ENCODE data around the gene ACAP2.

ACAP2 gene

GRCh38 chr3:195334967-195335366 lies 107.9 kb downstream of the ACAP2 start:
- no peaks in the 10 kb centered on the region for H3K4me1 ChIP-seq
- no peak for TF ChIP-seq CTCF (IDR thresholded peaks at IDR 0.05)

GRCh38 chr3:195319060-195319459 lies 123.8 kb downstream of the ACAP2 start:
- Histone ChIP-seq H3K27ac (no peak overlapping the region), H3K9ac (no peak overlapping the region), H2AFZ (no peak overlapping the region), H3K36me3 (ENCODE audit: control insufficient read depth, insufficient read depth, low read length) (no peaks in the 10 kb centered on the region), H3K4me2 (ENCODE audit: low read length) (no peak overlapping the region), H3K9me3 (ENCODE audit: control insufficient read depth, low read length) (no peaks in the 10 kb centered on the region), H3K79me2 (no peaks in the 10 kb centered on the region), H3K4me3 (ENCODE audit: low read depth, low read length) (no peak overlapping the region), H3K27me3 (ENCODE audit: control insufficient read depth, insufficient read depth, low read length) (no peaks in the 10 kb centered on the region), H3K4me1 (no peaks in the 10 kb centered on the region)
- no peak for TF ChIP-seq CTCF (IDR thresholded peaks at IDR 0.05)

More at GRCh38 chr3:195334967-195335366, 107.9 kb downstream of the ACAP2 start:
- no peaks in the 10 kb centered on the region for H3K27me3 ChIP-seq (ENCODE audit: control insufficient read depth, insufficient read depth, low read length)
- no peak overlapping the region for H3K9ac ChIP-seq
- no peak overlapping the region for H3K4me3 ChIP-seq (ENCODE audit: low read depth, low read length)
- H3K36me3 ChIP-seq (ENCODE audit: control insufficient read depth, insufficient read depth, low read length), result peaks cover 2% of the 10 kb centered on the region
- no peak overlapping the region for H3K4me2 ChIP-seq (ENCODE audit: low read length)
- H2AFZ ChIP-seq, result no peak overlapping the region
- H3K9me3 ChIP-seq (ENCODE audit: control insufficient read depth, low read length), result no peaks in the 10 kb centered on the region
- no peaks in the 10 kb centered on the region for H3K79me2 ChIP-seq
- H3K27ac ChIP-seq, result no peak overlapping the region

GRCh38 chr3:195312714-195313113 lies 130.1 kb downstream of the ACAP2 start:
- no peak for TF ChIP-seq CTCF (IDR thresholded peaks at IDR 0.05)
- Histone ChIP-seq H3K27me3 (ENCODE audit: control insufficient read depth, insufficient read depth, low read length) (no peaks in the 10 kb centered on the region), H3K36me3 (ENCODE audit: control insufficient read depth, insufficient read depth, low read length) (no peaks in the 10 kb centered on the region), H3K9ac (no peak overlapping the region), H2AFZ (no peak overlapping the region), H3K4me3 (ENCODE audit: low read depth, low read length) (no peak overlapping the region), H3K27ac (no peak overlapping the region), H3K79me2 (no peaks in the 10 kb centered on the region), H3K4me1 (no peaks in the 10 kb centered on the region), H3K9me3 (ENCODE audit: control insufficient read depth, low read length) (no peaks in the 10 kb centered on the region), H3K4me2 (ENCODE audit: low read length) (no peak overlapping the region)

DNA sequence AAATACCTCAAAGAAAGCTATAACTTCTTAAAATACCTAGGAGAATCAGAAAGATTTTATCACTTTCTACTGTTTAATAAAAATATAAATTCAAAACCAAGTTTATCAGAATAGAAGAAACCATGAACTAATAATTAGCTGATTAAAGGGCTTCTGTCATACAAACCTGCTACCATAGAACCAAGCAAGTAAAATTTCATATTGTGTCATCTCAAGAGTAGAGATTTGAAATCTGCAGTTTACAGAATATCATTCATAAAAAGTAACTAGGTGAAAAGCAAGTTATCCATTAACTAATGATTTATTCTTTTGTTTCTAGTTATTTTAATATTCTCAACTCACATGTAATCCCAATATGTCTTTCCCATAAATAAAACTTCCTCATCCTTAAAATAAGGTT lies 135.1 kb downstream of the ACAP2 start:
- no peaks in the 10 kb centered on the region for H3K9me3 ChIP-seq (ENCODE audit: control insufficient read depth, low read length)
- H3K9ac ChIP-seq, result no peak overlapping the region

More for the DNA sequence above, 135.1 kb downstream of the ACAP2 start:
- no peak for TF ChIP-seq CTCF (IDR thresholded peaks at IDR 0.05)
- H3K4me1 ChIP-seq, result no peaks in the 10 kb centered on the region
- no peak overlapping the region for H3K4me2 ChIP-seq (ENCODE audit: low read length)
- no peaks in the 10 kb centered on the region for H3K27me3 ChIP-seq (ENCODE audit: control insufficient read depth, insufficient read depth, low read length)
- H3K79me2 ChIP-seq, result no peaks in the 10 kb centered on the region
- no peak overlapping the region for H3K27ac ChIP-seq
- no peaks in the 10 kb centered on the region for H3K36me3 ChIP-seq (ENCODE audit: control insufficient read depth, insufficient read depth, low read length)
- no peak overlapping the region for H3K4me3 ChIP-seq (ENCODE audit: low read depth, low read length)
- H2AFZ ChIP-seq, result no peak overlapping the region
